HG03520 (cell line): ENCODE data around the gene KDM2A.
A peak's percentile ranks its signal among the peaks of the same experiment; 100 is the strongest.

Experiments
- ATAC-seq: cut with Tn5 transposase; IDR thresholded peaks from one replicate; pipeline ENCODE4 v1.9.1; 2021; ENCODE audit warnings: mild to moderate bottlenecking, moderate library complexity; ENCODE audit not compliant: unreplicated experiment

Gene KDM2A

GRCh38 chr11:67271205-67271540, 152.1 kb downstream of the KDM2A start:
- ATAC-seq: no peak

- ATAC-seq: no peak
These were observed 152.7 kb downstream of the KDM2A start for GRCh38 chr11:67271541-67272284.

- no peak for ATAC-seq
These were observed 153.5 kb downstream of the KDM2A start for GRCh38 chr11:67272327-67273259.

- ATAC-seq: no peak
These were observed 154.4 kb downstream of the KDM2A start for GRCh38 chr11:67273260-67273990.

GRCh38 chr11:67274768-67275605, 155.9 kb downstream of the KDM2A start:
- no peak for ATAC-seq

GRCh38 chr11:67275606-67276409, 156.7 kb downstream of the KDM2A start:
- no peak for ATAC-seq

- peak; percentile 4 for ATAC-seq
These were observed 157.7 kb downstream of the KDM2A start for GRCh38 chr11:67276781-67277230.

- peak; percentile 80 for ATAC-seq
These were observed 158.3 kb downstream of the KDM2A start for GRCh38 chr11:67277231-67277961.

GRCh38 chr11:67278135-67278938, 159.3 kb downstream of the KDM2A start:
- no peak for ATAC-seq

- no peak for ATAC-seq
These were observed 160.0 kb downstream of the KDM2A start for GRCh38 chr11:67278939-67279588.

GRCh38 chr11:67279589-67280340, 160.7 kb downstream of the KDM2A start:
- ATAC-seq: no peak

- no peak for ATAC-seq
These were observed 161.3 kb downstream of the KDM2A start for GRCh38 chr11:67280341-67280787.

- ATAC-seq: no peak
These were observed 161.9 kb downstream of the KDM2A start for GRCh38 chr11:67280788-67281551.

GRCh38 chr11:67281552-67282150, 162.6 kb downstream of the KDM2A start:
- ATAC-seq: no peak

GRCh38 chr11:67282155-67282875, 163.3 kb downstream of the KDM2A start:
- no peak for ATAC-seq
